ENCODE data around the gene MIS18A.

MIS18A gene

DNA sequence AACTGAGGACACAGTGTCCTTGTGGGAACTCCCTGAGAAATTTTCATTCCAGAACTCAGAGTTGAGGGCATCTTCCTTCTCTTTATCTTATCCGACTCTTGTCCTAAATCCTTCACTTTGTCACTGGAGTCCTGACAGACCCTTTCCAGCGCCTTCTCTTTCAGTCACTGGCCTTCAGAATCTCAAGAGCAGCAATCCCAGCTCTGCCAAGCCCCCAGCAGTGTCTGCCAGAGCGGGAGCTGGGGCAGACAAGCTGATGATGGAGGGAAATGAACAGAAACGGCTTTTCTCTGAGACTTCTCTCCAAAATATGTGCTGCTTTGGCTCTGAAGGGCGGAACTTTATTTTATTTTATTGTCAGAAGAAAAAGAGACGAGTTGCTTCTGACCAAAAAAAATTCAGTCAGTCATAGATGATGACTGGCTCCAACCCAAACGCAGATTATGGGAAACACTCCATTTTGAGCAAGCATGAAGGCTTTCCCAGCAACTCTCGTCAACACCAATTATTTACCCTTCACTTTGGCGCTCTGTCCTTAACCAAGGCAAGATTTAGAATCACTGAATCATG, 32.2 kb downstream of the MIS18A start:
- TF ChIP-seq, protein P1, sequence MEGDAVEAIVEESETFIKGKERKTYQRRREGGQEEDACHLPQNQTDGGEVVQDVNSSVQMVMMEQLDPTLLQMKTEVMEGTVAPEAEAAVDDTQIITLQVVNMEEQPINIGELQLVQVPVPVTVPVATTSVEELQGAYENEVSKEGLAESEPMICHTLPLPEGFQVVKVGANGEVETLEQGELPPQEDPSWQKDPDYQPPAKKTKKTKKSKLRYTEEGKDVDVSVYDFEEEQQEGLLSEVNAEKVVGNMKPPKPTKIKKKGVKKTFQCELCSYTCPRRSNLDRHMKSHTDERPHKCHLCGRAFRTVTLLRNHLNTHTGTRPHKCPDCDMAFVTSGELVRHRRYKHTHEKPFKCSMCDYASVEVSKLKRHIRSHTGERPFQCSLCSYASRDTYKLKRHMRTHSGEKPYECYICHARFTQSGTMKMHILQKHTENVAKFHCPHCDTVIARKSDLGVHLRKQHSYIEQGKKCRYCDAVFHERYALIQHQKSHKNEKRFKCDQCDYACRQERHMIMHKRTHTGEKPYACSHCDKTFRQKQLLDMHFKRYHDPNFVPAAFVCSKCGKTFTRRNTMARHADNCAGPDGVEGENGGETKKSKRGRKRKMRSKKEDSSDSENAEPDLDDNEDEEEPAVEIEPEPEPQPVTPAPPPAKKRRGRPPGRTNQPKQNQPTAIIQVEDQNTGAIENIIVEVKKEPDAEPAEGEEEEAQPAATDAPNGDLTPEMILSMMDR (IDR thresholded peaks at IDR 0.05; ENCODE audit: borderline replicate concordance, insufficient read depth, low read depth, low read length), result no peak
- no peak overlapping the region for H3K4me3 ChIP-seq (ENCODE audit: low read depth, low read length)

DNA sequence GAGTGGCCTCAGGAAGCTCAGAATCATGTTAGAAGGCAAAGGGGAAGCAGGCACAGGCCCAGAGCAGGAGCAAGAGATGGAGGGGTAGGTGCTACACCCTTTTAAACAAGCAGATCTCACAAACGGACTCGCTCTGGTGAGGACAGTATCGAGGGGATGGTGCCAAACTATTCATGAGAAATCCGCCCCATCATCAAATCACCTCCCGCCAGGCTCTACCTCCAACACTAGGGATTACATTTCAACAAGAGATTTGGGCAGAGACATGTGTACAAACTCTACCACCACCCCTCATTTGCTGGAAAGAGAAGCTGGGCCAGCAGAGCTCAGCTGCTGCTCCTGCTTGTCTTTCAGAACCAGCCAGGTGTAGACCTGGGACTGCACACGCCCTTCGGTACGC, 32.9 kb downstream of the MIS18A start:
- TF ChIP-seq, protein P1 (IDR thresholded peaks at IDR 0.05; ENCODE audit: borderline replicate concordance, insufficient read depth, low read depth, low read length), result no peak
- H3K4me3 ChIP-seq (ENCODE audit: low read depth, low read length), result no peak overlapping the region

DNA sequence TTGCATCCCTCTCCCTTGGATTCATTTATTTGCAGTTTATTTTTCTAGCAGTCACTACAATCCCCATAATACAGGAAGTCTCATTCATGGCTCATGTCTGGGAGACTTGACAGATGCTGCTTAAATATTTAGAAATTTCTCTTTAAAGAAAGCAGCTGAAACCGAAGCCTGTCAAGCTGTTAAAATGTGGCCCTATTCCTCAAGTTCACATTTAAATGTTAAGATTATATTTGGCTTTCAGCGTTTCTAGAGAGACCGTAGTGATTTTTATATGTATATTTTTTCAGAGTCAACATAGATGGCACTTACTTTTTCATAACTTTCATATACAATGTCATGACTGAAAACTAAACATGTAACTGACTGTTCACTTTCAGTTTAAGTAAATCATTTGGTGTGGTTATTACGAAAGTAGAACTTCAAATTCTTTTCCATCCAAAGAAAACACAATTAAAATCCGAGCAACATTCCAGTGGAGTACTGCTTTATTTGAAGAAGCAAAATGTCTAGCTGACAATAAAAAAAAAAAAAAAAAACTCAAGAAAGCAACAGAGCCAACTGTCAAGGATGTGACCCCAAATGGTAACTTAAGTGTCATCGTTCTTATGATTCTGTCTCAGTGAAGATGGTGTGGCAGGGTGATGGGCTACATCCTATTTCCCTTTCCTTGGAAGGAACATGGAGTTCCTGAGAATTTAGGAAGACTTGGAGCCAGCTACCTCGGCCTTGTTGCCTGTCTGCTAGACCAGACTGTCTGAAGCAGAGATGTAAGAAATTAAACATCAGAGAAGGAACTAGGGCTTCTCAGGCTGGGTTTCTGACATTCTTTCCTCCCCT, 37.8 kb downstream of the MIS18A start:
- TF ChIP-seq, protein P1 (IDR thresholded peaks at IDR 0.05; ENCODE audit: borderline replicate concordance, insufficient read depth, low read depth, low read length), result no peak
- no peak overlapping the region for H3K4me3 ChIP-seq (ENCODE audit: low read depth, low read length)

DNA sequence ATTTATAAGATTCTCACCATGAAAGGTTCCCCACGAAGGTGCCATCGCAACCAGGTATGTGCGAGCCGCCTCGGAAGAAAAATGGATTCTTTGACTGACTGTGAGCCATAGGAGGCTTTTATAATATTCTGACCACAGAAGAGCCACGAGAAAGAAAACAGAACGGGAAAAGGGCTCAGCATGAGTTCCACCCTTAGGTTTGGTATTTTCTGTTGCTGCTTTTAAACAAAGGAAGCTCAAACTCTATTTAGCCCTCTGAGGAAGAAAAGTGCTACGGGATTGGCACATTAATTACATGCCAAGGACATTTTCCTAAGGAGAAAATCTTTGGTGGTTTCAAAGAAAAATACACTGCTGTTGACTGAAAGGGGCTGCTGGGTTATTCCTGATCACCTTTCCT, 39.3 kb downstream of the MIS18A start:
- TF ChIP-seq, protein P1 (IDR thresholded peaks at IDR 0.05; ENCODE audit: borderline replicate concordance, insufficient read depth, low read depth, low read length), result no peak
- H3K4me3 ChIP-seq (ENCODE audit: low read depth, low read length), result no peak overlapping the region

DNA sequence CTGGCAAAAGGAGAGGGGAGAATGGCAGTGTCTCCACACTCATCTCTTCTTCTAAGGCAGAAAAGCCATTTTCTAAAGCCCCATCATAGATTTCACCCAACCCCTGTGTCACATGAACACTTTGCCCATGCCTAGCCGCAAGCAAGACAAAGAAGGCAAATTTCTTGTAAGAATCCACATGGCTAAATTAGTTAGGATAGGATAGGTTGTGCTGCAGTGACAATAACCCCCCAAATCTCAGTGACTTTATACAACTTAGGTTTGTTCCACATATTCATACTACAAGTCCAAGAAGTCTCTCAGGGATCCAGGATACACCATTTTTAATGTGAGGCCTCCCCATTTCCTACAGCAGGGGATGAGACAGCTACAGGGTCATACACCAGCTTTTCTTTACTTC, 40.8 kb downstream of the MIS18A start:
- H3K4me3 ChIP-seq (ENCODE audit: low read depth, low read length), result no peak overlapping the region
- TF ChIP-seq, protein P1 (IDR thresholded peaks at IDR 0.05; ENCODE audit: borderline replicate concordance, insufficient read depth, low read depth, low read length), result no peak

DNA sequence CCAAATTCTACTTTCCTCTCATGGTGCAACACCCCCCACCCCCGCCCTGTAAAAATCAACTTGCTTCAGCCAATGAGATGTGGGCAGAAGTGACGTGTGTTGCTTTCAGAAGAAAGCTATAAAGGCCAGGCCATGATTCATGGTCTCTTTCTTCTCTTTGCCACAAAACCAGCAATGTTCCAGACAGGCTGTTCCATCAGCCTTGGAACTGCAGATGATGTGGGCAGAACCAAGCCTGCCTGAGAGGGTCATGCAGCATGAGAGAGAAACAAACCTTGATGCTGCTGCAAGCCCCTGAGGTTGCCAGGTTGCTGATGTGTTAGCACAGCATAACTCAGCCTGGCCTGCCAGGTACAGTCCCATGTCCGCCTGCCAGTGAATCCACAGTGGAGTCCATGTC, 41.8 kb downstream of the MIS18A start:
- TF ChIP-seq, protein P1 (IDR thresholded peaks at IDR 0.05; ENCODE audit: borderline replicate concordance, insufficient read depth, low read depth, low read length), result no peak
- no peak overlapping the region for H3K4me3 ChIP-seq (ENCODE audit: low read depth, low read length)

All from GM12875 (cell line).